Stomach (tissue), 19 donors: ENCODE results near the gene GPR83. TPM values are rescaled to one million over a fixed set of nuclear protein-coding genes. Genes with fewer than 3 reads are reported as not detected.
A peak's percentile ranks its signal among the peaks of the same experiment; 100 is the strongest.

ENCODE experiments used
- DNase-seq, 2 donors: peaks; one replicate each; pipeline versions ENCODE4 v3.0.0 to v3.0.0-alpha.2; 2013 to 2019
- H3K27ac ChIP-seq, 5 donors: fragments of 200-600 bp in 4 of 5; sonication (generic) in 4 of 5; one replicate each; pipeline ENCODE4 v1.5.1; 2013 to 2019; ENCODE audit warnings: mild to moderate bottlenecking in 1 of 5, moderate library complexity in 1 of 5
- H3K27me3 ChIP-seq, 3 donors: fragments of 200-600 bp; sonication (generic); one replicate each; pipeline ENCODE4 v1.5.1; 2017 to 2019; ENCODE audit warnings: mixed run types in 1 of 3
- H3K36me3 ChIP-seq, 4 donors: fragments of 200-600 bp; sonication (generic); 1 replicate in 3 of 4; 2 replicates in 1 of 4; pipeline ENCODE4 v1.5.1; 2016 to 2019
- H3K4me1 ChIP-seq, 4 donors: fragments of 200-600 bp; sonication (generic); one replicate each; pipeline ENCODE4 v1.5.1; 2016 to 2019
- H3K4me3 ChIP-seq, 4 donors: fragments of 200-600 bp; sonication (generic) in 3 of 4; one replicate each; pipeline ENCODE4 v1.5.1; 2016 to 2019; ENCODE audit warnings: mild to moderate bottlenecking in 1 of 4
- H3K9me3 ChIP-seq, 4 donors: fragments of 200-600 bp; sonication (generic); one replicate each; pipeline ENCODE4 v1.5.1; 2016 to 2019
- CTCF ChIP-seq, 7 experiments: fragments of 450-650 bp in 4 of 7; fragments of 200-600 bp in 3 of 7; sonication (generic) in 3 of 7; IDR thresholded peaks; one replicate each; pipeline ENCODE4 v1.5.1; 2016 to 2019; ENCODE audit warnings: antibody characterized with exemption in 7 of 7, control low read depth in 2 of 7, mild to moderate bottlenecking in 1 of 7
- EP300 ChIP-seq: sonication (generic); formaldehyde crosslinking; IDR thresholded peaks from one replicate; pipeline ENCODE4 v1.6.1; 2017; ENCODE audit warnings: antibody characterized with exemption
- POLR2A ChIP-seq, 4 donors: fragments of 450-650 bp; IDR thresholded peaks; one replicate each; pipeline ENCODE4 v1.6.1; 2016; ENCODE audit warnings: antibody characterized with exemption in 4 of 4, control low read depth in 2 of 4, mild to moderate bottlenecking in 1 of 4, moderate library complexity in 1 of 4
- POLR2AphosphoS5 ChIP-seq, 3 donors: sonication (generic); formaldehyde crosslinking; IDR thresholded peaks; one replicate each; pipeline ENCODE4 v1.6.1; 2016; ENCODE audit warnings: antibody characterized with exemption in 3 of 3
- WGBS, 5 donors: extraction: QIAGEN DNeasy Blood & Tissue Kit in 3 of 5; methylation state at CpG; one replicate each; pipeline versions ENCODE4 v1.1.5 to v1.1.7; 2013 to 2018; 5-methylcytosine and 5-hydroxymethylcytosine counted together
- intact Hi-C: fragments of 100-400 bp; cut with DNase I; formaldehyde crosslinking; loops from one replicate; pipeline ENCODE4 v1.15.1; 2023; ENCODE audit warnings: low total_unique reads
- long read RNA-seq, 10 donors: transcript quantifications; one replicate each; lab custom pipeline, GENCODE V29; 2026
- polyA plus RNA-seq, 3 donors: library from polyadenylated mRNA; stranded (reverse); fragments of 200-250 nt; gene quantifications; one replicate each; pipeline ENCODE4 v1.2.3, GENCODE V29; 2013
- total RNA-seq, 5 donors: library from RNA; depleted of rRNA; stranded (reverse); fragments of >200 nt; gene quantifications; one replicate each; pipeline versions ENCODE4 v1.1.0 to v1.2.3, GENCODE V29; 2014 to 2016
- donor health status: healthy with polysubstance abuse.
- donor health status: Bipolar disorder and iron deficiency.
- donor health status: healthy.

The GPR83 gene
- total RNA-seq (under 1 TPM in 1 of 5 donors, not detected in 4; under 0.01 TPM), polyA plus RNA-seq (under 1 TPM in 1 of 3 donors, not detected in 2; 0.05 TPM)
- long read RNA-seq, donor 1 = 0 reads
- long read RNA-seq, donor 2 = 0 reads
- long read RNA-seq, donor 3 = 0 reads
- long read RNA-seq, donor 4 = 0 reads
- long read RNA-seq, donor 5 = 0 reads
- long read RNA-seq, donor 6 = 0 reads
- long read RNA-seq, donor 7 = 0 reads
- long read RNA-seq, donor 8 = 0 reads
- long read RNA-seq, donor 9 = 0 reads
- long read RNA-seq, donor 10 = 0 reads

- TF ChIP-seq POLR2AphosphoS5 (IDR thresholded peaks at IDR 0.05) = no peak
- no peak for TF ChIP-seq EP300
- no peak for TF ChIP-seq CTCF (IDR thresholded peaks at IDR 0.05)
- peaks cover 0 to 45% (median 22%) of the 10 kb centered on the region in 3 donors for H3K27me3 ChIP-seq
- intact Hi-C loops = no loop called here
- DNase-seq = peak in 1 of 2 donors; percentile 70
- H3K4me1 ChIP-seq = peaks cover 7 to 14% (median 11%) of the 10 kb centered on the region in 4 donors
- 3 to 5% (median 4%) methylated on average over 56 to 73 of the region's 73 CpGs for WGBS, 5 donors
- peak within 1 kb of the TSS; percentile 26 to 35 (median 33) for H3K4me3 ChIP-seq
- H3K9me3 ChIP-seq = peaks cover 0 to 6% (median 3%) of the 10 kb centered on the region in 4 donors
- H3K27ac ChIP-seq = no peak within 1 kb of the TSS
- H3K36me3 ChIP-seq = no peaks in the 10 kb centered on the region
These were observed at the start of gene GPR83 for GRCh38 chr11:94400839-94401772. TSS of gene GPR83 (minus strand) at chr11:94401419. CDS start at chr11:94401247, 172 bp downstream.

GRCh38 chr11:94450048-94450447 is 48.8 kb upstream of the GPR83 start:
- Histone ChIP-seq H3K4me3 (no peak overlapping the region), H3K9me3 (no peaks in the 10 kb centered on the region), H3K4me1 (peaks cover 0 to 13% (median 0%) of the 10 kb centered on the region in 4 donors), H3K27ac (no peak overlapping the region), H3K27me3 (no peaks in the 10 kb centered on the region), H3K36me3 (peaks cover 9 to 44% (median 36%) of the 10 kb centered on the region in 4 donors)
- 57 to 66% (median 58%) methylated on average over 3 of the region's 3 CpGs for WGBS, 5 donors
- no peak for TF ChIP-seq CTCF (IDR thresholded peaks at IDR 0.05)
- no peak for TF ChIP-seq EP300
- no peak for TF ChIP-seq POLR2AphosphoS5 (IDR thresholded peaks at IDR 0.05)
- TF ChIP-seq POLR2A (IDR thresholded peaks at IDR 0.05) = no peak
- intact Hi-C loops = no loop called here
- no peak for DNase-seq

GRCh38 chr11:94449437-94449836 is 48.2 kb upstream of the GPR83 start:
- peak in 1 of 2 donors; percentile 9 for DNase-seq
- Histone ChIP-seq H3K4me3 (no peak overlapping the region), H3K4me1 (peaks cover 0 to 13% (median 0%) of the 10 kb centered on the region in 4 donors), H3K9me3 (no peaks in the 10 kb centered on the region), H3K27ac (no peak overlapping the region), H3K27me3 (no peaks in the 10 kb centered on the region), H3K36me3 (peaks cover 15 to 46% (median 38%) of the 10 kb centered on the region in 4 donors)
- WGBS, 5 donors = 36 to 45% (median 41%) methylated on average over 2 of the region's 2 CpGs
- intact Hi-C loops = no loop called here
- TF ChIP-seq POLR2A (IDR thresholded peaks at IDR 0.05) (no peak), POLR2AphosphoS5 (IDR thresholded peaks at IDR 0.05) (peak in 2 of 3 donors; percentile 7 to 65)

- H3K4me1 ChIP-seq = peaks cover 0 to 13% (median 0%) of the 10 kb centered on the region in 4 donors
- no peaks in the 10 kb centered on the region for H3K27me3 ChIP-seq
- H3K36me3 ChIP-seq = peaks cover 19 to 46% (median 40%) of the 10 kb centered on the region in 4 donors
- DNase-seq = no peak
- TF ChIP-seq POLR2AphosphoS5 (IDR thresholded peaks at IDR 0.05) = no peak
- no peak for TF ChIP-seq POLR2A (IDR thresholded peaks at IDR 0.05)
- no peak for TF ChIP-seq CTCF (IDR thresholded peaks at IDR 0.05)
- TF ChIP-seq EP300 = no peak
- H3K9me3 ChIP-seq = no peaks in the 10 kb centered on the region
- intact Hi-C loops = no loop called here
- H3K27ac ChIP-seq = no peak overlapping the region
- H3K4me3 ChIP-seq = no peak overlapping the region
- WGBS, 5 donors = 39 to 55% (median 43%) methylated on average over 1 of the region's 1 CpG
These were observed 47.8 kb upstream of the GPR83 start for GRCh38 chr11:94449029-94449428.
